K562 (cell line): ENCODE data around the gene STON1. TPM values are rescaled to one million over a fixed set of nuclear protein-coding genes. Genes with fewer than 3 reads are reported as not detected.

ENCODE experiments used
- ETV6 ChIP-seq, 3 experiments: fragments of 150-350 bp in 1 of 3; sonication (generic) in 1 of 3; formaldehyde crosslinking in 1 of 3; IDR thresholded peaks; 2 replicates each; pipeline versions ENCODE4 v1.6.1 to v1.8.0; 2014 to 2022; ENCODE audit warnings: borderline replicate concordance in 2 of 3, low read depth in 2 of 3, antibody characterized with exemption in 1 of 3, low read length in 1 of 3, mild to moderate bottlenecking in 1 of 3, missing genetic modification reagents in 1 of 3
- GABPB1 ChIP-seq: sonication (generic); formaldehyde crosslinking; IDR thresholded peaks from 2 replicates; pipeline ENCODE4 v1.8.0; 2022; ENCODE audit warnings: mild to moderate bottlenecking, missing genetic modification reagents
- HNRNPL ChIP-seq: fragments of 200-400 bp; formaldehyde crosslinking; IDR thresholded peaks from 2 replicates; pipeline ENCODE4 v1.6.1; 2017; ENCODE audit warnings: low read depth, mild to moderate bottlenecking, low read length
- KLF10 ChIP-seq: fragments of 250-450 bp; sonication (Bioruptor Pico); IDR thresholded peaks from 2 replicates; pipeline ENCODE4 v1.6.1; 2021; ENCODE audit warnings: matching md5 sums
- MNT ChIP-seq, 2 experiments: fragments of 450-650 bp; conservative IDR thresholded peaks; 2 replicates each; pipeline ENCODE4 v1.6.1; 2017; ENCODE audit warnings: mild to moderate bottlenecking in 2 of 2, moderate library complexity in 2 of 2
- NUFIP1 ChIP-seq: fragments of 450-650 bp; IDR thresholded peaks from 2 replicates; pipeline ENCODE4 v1.6.1; 2018; ENCODE audit not compliant: partially characterized antibody
- PML ChIP-seq: IDR thresholded peaks from 2 replicates; pipeline ENCODE4 v1.6.1; 2012; ENCODE audit warnings: low read length, inconsistent platforms
- TCF3 ChIP-seq: sonication (generic); formaldehyde crosslinking; IDR thresholded peaks from 2 replicates; pipeline ENCODE4 v1.4.0; 2020; ENCODE audit warnings: mild to moderate bottlenecking, missing genetic modification reagents
- ZNF354B ChIP-seq: fragments of 250-450 bp; sonication (Bioruptor Pico); IDR thresholded peaks from 2 replicates; pipeline ENCODE4 v1.4.0; 2020
- polyA plus RNA-seq, 8 experiments: library from polyadenylated mRNA; depleted of rRNA in 4 of 8; stranded (reverse) in 5 of 8; unstranded in 3 of 8; fragments of >200 nt; fragmentation: Nextera tagmentation in 2 of 8; fragmentation: Illumina TruSeq in 1 of 8; extraction: Ambion mirVana in 2 of 8; extraction: Trizol in 1 of 8; gene quantifications; 2 replicates each; pipeline versions ENCODE4 v1.2.1 to v1.2.3, GENCODE V29; 2011 to 2014; ENCODE audit warnings: inconsistent platforms in 1 of 8, missing spikeins in 1 of 8
- total RNA-seq, 7 experiments: library from RNA; depleted of rRNA in 6 of 7; stranded (reverse); fragments of >200 nt in 6 of 7; fragmentation: Illumina TruSeq in 2 of 7; extraction: Trizol in 2 of 7; gene quantifications; 2 replicates each; pipeline versions ENCODE4 v1.2.1 to v1.2.3, GENCODE V29; 2011 to 2021; ENCODE audit warnings: low replicate concordance in 1 of 7
- TF ChIP-seq, protein P1 (sequence below): fragments of 450-650 bp; formaldehyde crosslinking; IDR thresholded peaks from 2 replicates; pipeline ENCODE4 v1.4.0; 2020; ENCODE audit warnings: mild to moderate bottlenecking, moderate library complexity
- TF ChIP-seq, protein P2 (sequence below): fragments of 250-450 bp; sonication (Bioruptor Pico); IDR thresholded peaks from 2 replicates; pipeline ENCODE4 v1.8.0; 2021; ENCODE audit warnings: borderline replicate concordance, mild to moderate bottlenecking, moderate library complexity; ENCODE audit not compliant: poor library complexity, severe bottlenecking
- TF ChIP-seq, protein P3 (sequence below): fragments of 200-600 bp; sonication (generic); IDR thresholded peaks from one replicate; pipeline ENCODE4 v1.6.1; 2012; ENCODE audit warnings: mild to moderate bottlenecking, low read depth, low read length, inconsistent platforms

STON1 gene
- total and polyA plus RNA-seq, 9 of the 15 experiments (the other 6 are each of a cell fraction or from before 2014, with no cell fraction given) = 0.07 to 1.2 (median 0.55) TPM

GRCh38 chr2:48508461-48509124 is 21.4 kb upstream of the STON1 start (continued):
- TF ChIP-seq, protein P1, sequence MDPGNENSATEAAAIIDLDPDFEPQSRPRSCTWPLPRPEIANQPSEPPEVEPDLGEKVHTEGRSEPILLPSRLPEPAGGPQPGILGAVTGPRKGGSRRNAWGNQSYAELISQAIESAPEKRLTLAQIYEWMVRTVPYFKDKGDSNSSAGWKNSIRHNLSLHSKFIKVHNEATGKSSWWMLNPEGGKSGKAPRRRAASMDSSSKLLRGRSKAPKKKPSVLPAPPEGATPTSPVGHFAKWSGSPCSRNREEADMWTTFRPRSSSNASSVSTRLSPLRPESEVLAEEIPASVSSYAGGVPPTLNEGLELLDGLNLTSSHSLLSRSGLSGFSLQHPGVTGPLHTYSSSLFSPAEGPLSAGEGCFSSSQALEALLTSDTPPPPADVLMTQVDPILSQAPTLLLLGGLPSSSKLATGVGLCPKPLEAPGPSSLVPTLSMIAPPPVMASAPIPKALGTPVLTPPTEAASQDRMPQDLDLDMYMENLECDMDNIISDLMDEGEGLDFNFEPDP = no peak
- TF ChIP-seq GABPB1 (CRISPR knock-in tag) (no peak), KLF10 (CRISPR knock-in tag) (no peak), PML (no peak), MNT (conservative IDR thresholded peaks at IDR 0.05) (peak; percentile 56 to 59), ZNF354B (CRISPR knock-in tag) (no peak), TCF3 (CRISPR knock-in tag) (peak; percentile 38; the same call in 1 of the 2 replicates), NUFIP1 (no peak), ETV6 (IDR thresholded peaks at IDR 0.05; ENCODE audit: borderline replicate concordance in 1 of 2, low read depth in 2 of 2, low read length in 1 of 2) (no peak), ETV6 (CRISPR knock-in tag; IDR thresholded peaks at IDR 0.05; ENCODE audit: borderline replicate concordance) (no peak), HNRNPL (no peak)
- TF ChIP-seq, protein P2, sequence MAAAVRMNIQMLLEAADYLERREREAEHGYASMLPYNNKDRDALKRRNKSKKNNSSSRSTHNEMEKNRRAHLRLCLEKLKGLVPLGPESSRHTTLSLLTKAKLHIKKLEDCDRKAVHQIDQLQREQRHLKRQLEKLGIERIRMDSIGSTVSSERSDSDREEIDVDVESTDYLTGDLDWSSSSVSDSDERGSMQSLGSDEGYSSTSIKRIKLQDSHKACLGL (CRISPR knock-in tag) = no peak
- TF ChIP-seq, protein P3, sequence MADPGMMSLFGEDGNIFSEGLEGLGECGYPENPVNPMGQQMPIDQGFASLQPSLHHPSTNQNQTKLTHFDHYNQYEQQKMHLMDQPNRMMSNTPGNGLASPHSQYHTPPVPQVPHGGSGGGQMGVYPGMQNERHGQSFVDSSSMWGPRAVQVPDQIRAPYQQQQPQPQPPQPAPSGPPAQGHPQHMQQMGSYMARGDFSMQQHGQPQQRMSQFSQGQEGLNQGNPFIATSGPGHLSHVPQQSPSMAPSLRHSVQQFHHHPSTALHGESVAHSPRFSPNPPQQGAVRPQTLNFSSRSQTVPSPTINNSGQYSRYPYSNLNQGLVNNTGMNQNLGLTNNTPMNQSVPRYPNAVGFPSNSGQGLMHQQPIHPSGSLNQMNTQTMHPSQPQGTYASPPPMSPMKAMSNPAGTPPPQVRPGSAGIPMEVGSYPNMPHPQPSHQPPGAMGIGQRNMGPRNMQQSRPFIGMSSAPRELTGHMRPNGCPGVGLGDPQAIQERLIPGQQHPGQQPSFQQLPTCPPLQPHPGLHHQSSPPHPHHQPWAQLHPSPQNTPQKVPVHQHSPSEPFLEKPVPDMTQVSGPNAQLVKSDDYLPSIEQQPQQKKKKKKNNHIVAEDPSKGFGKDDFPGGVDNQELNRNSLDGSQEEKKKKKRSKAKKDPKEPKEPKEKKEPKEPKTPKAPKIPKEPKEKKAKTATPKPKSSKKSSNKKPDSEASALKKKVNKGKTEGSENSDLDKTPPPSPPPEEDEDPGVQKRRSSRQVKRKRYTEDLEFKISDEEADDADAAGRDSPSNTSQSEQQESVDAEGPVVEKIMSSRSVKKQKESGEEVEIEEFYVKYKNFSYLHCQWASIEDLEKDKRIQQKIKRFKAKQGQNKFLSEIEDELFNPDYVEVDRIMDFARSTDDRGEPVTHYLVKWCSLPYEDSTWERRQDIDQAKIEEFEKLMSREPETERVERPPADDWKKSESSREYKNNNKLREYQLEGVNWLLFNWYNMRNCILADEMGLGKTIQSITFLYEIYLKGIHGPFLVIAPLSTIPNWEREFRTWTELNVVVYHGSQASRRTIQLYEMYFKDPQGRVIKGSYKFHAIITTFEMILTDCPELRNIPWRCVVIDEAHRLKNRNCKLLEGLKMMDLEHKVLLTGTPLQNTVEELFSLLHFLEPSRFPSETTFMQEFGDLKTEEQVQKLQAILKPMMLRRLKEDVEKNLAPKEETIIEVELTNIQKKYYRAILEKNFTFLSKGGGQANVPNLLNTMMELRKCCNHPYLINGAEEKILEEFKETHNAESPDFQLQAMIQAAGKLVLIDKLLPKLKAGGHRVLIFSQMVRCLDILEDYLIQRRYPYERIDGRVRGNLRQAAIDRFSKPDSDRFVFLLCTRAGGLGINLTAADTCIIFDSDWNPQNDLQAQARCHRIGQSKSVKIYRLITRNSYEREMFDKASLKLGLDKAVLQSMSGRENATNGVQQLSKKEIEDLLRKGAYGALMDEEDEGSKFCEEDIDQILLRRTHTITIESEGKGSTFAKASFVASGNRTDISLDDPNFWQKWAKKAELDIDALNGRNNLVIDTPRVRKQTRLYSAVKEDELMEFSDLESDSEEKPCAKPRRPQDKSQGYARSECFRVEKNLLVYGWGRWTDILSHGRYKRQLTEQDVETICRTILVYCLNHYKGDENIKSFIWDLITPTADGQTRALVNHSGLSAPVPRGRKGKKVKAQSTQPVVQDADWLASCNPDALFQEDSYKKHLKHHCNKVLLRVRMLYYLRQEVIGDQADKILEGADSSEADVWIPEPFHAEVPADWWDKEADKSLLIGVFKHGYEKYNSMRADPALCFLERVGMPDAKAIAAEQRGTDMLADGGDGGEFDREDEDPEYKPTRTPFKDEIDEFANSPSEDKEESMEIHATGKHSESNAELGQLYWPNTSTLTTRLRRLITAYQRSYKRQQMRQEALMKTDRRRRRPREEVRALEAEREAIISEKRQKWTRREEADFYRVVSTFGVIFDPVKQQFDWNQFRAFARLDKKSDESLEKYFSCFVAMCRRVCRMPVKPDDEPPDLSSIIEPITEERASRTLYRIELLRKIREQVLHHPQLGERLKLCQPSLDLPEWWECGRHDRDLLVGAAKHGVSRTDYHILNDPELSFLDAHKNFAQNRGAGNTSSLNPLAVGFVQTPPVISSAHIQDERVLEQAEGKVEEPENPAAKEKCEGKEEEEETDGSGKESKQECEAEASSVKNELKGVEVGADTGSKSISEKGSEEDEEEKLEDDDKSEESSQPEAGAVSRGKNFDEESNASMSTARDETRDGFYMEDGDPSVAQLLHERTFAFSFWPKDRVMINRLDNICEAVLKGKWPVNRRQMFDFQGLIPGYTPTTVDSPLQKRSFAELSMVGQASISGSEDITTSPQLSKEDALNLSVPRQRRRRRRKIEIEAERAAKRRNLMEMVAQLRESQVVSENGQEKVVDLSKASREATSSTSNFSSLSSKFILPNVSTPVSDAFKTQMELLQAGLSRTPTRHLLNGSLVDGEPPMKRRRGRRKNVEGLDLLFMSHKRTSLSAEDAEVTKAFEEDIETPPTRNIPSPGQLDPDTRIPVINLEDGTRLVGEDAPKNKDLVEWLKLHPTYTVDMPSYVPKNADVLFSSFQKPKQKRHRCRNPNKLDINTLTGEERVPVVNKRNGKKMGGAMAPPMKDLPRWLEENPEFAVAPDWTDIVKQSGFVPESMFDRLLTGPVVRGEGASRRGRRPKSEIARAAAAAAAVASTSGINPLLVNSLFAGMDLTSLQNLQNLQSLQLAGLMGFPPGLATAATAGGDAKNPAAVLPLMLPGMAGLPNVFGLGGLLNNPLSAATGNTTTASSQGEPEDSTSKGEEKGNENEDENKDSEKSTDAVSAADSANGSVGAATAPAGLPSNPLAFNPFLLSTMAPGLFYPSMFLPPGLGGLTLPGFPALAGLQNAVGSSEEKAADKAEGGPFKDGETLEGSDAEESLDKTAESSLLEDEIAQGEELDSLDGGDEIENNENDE = no peak
